OCI-LY1 (cell line): ENCODE results near the gene POLDIP3.

ENCODE experiments used
- EZH2 ChIP-seq: fragments of 200-600 bp; sonication (generic), shearing (Covaris generic); IDR thresholded peaks from 2 replicates; pipeline ENCODE4 v1.8.0; 2017; ENCODE audit warnings: borderline replicate concordance, mixed run types, mild to moderate bottlenecking, antibody characterized with exemption, low read length, moderate library complexity, mixed read lengths
- TF ChIP-seq, protein P1 (sequence below): fragments of 200-600 bp; sonication (generic), shearing (Covaris generic); IDR thresholded peaks from 2 replicates; pipeline ENCODE4 v1.5.1; 2017; ENCODE audit warnings: mild to moderate bottlenecking, antibody characterized with exemption, low read length, moderate library complexity, mixed read lengths

DNA sequence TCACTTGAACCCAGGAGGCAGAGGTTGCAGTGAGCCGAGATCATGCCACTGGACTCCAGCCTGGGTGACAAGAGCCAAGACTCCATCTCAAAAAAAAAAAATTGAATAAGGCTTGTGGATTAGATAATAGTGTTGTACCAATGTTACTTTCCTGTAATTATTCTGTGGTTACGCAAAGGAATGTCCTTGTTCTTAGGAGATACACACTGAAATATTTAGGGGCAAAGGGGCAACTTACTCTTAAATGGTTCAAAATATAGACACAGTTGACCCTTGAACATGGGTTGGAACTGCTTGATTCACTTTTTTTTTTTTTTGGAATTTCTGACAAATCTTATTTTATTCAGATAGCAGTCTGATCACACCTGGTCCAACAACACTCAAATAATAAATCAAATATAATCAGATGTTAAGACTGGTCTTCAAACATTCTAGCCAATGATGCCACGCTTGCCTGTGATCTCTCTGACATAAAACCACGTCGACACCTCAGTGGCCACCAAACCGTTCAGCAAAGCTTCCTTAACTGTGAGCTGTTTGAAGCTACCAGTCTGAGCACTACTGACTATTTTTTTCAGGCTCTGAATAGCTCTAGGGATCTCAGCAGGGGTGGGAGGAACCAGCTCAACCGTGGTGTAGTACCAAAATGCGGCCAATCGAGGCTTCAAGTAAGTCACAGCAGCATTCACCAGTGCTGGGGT lies 25.0 kb upstream of the POLDIP3 start:
- TF ChIP-seq, protein P1, sequence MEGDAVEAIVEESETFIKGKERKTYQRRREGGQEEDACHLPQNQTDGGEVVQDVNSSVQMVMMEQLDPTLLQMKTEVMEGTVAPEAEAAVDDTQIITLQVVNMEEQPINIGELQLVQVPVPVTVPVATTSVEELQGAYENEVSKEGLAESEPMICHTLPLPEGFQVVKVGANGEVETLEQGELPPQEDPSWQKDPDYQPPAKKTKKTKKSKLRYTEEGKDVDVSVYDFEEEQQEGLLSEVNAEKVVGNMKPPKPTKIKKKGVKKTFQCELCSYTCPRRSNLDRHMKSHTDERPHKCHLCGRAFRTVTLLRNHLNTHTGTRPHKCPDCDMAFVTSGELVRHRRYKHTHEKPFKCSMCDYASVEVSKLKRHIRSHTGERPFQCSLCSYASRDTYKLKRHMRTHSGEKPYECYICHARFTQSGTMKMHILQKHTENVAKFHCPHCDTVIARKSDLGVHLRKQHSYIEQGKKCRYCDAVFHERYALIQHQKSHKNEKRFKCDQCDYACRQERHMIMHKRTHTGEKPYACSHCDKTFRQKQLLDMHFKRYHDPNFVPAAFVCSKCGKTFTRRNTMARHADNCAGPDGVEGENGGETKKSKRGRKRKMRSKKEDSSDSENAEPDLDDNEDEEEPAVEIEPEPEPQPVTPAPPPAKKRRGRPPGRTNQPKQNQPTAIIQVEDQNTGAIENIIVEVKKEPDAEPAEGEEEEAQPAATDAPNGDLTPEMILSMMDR, result no peak
- no peak for TF ChIP-seq EZH2
